Gastrocnemius medialis (tissue), 4 donors: Measurements from ENCODE around the gene DNAJB6. TPM values are rescaled to one million over a fixed set of nuclear protein-coding genes. Genes with fewer than 3 reads are reported as not detected.

ENCODE experiments used
- ATAC-seq, 2 donors: fragments of 150-250 bp; one replicate each; pipeline ENCODE4 v1.9.1; 2016
- DNase-seq, 2 donors: peaks; one replicate each; pipeline ENCODE4 v3.0.0-alpha.2; 2019
- H3K27ac ChIP-seq, 4 donors: fragments of 200-600 bp; sonication (generic); 1 replicate in 1 of 4; 2 replicates in 3 of 4; pipeline ENCODE4 v1.5.1; 2016 to 2018; ENCODE audit warnings: mild to moderate bottlenecking in 2 of 4, moderate library complexity in 1 of 4
- H3K27me3 ChIP-seq, 3 donors: fragments of 200-600 bp; sonication (generic) in 2 of 3; 1 replicate in 1 of 3; 2 replicates in 2 of 3; pipeline versions ENCODE4 v1.5.1 to v1.6.0; 2016 to 2019; ENCODE audit warnings: mild to moderate bottlenecking in 1 of 3, moderate library complexity in 1 of 3
- H3K36me3 ChIP-seq, 2 donors: fragments of 200-600 bp; sonication (generic) in 1 of 2; one replicate each; pipeline ENCODE4 v1.5.1; 2017 to 2018
- H3K4me1 ChIP-seq, 2 donors: fragments of 200-600 bp; sonication (generic) in 1 of 2; one replicate each; pipeline ENCODE4 v1.5.1; 2016 to 2017; ENCODE audit warnings: mild to moderate bottlenecking in 2 of 2
- H3K4me3 ChIP-seq, 4 donors: fragments of 200-600 bp; sonication (generic) in 3 of 4; 1 replicate in 1 of 4; 2 replicates in 3 of 4; pipeline ENCODE4 v1.5.1; 2016 to 2019; ENCODE audit warnings: mild to moderate bottlenecking in 2 of 4
- H3K9me3 ChIP-seq, 3 donors: fragments of 200-600 bp; sonication (generic) in 2 of 3; 1 replicate in 1 of 3; 2 replicates in 2 of 3; pipeline ENCODE4 v1.5.1; 2016 to 2019
- POLR2A ChIP-seq, 2 donors: fragments of 450-650 bp; IDR thresholded peaks; one replicate each; pipeline ENCODE4 v1.6.1; 2017; ENCODE audit warnings: antibody characterized with exemption in 2 of 2, mild to moderate bottlenecking in 2 of 2, moderate library complexity in 2 of 2
- in situ Hi-C, 4 donors: fragments of 200-750 bp; cut with MboI; loops; one replicate each; pipeline versions ENCODE4 v1.15.0 to v1.8.0; 2017; ENCODE audit warnings: low sequenced_read_pairs in 4 of 4
- intact Hi-C: fragments of 100-400 bp; cut with DNase I; formaldehyde crosslinking; loops from one replicate; pipeline ENCODE4 v1.15.1; 2023; ENCODE audit warnings: low total_unique reads
- total RNA-seq, 4 donors: library from RNA; depleted of rRNA; stranded (reverse); fragments of >200 nt; gene quantifications; one replicate each; pipeline versions ENCODE4 v1.1.0 to v1.2.3, GENCODE V29; 2016
- TF ChIP-seq, protein P1 (sequence below), 5 experiments: fragments of 450-650 bp in 3 of 5; fragments of 200-600 bp in 2 of 5; sonication (generic) in 2 of 5; IDR thresholded peaks in 4 of 5; conservative IDR thresholded peaks in 1 of 5; 1 replicate in 4 of 5; 2 replicates in 1 of 5; pipeline ENCODE4 v1.5.1; 2016 to 2019; ENCODE audit warnings: antibody characterized with exemption in 5 of 5, mild to moderate bottlenecking in 3 of 5, moderate library complexity in 3 of 5

Gene DNAJB6
- total RNA-seq, 4 donors from 2014 or later = 130 to 269 (median 188) TPM

DNA sequence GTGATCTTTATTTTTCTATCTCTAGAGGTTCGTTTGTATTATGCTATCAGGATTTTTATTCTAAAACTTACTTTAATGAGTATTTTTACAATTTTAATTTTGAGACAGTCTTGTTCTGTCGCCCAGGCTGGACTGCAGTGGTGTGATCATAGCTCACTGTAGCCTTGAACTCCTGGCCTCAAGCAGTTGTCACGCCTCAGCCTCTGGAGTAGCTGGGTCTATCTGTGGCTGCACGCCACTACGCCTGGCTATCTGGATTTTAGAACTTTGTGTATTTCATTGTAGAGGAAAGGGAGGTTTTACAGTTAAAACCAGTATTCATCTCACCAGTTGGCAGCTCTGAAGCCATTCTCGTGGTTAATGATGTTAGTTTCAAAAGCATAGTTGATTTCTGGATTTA, 25.9 kb downstream of the DNAJB6 start:
- in situ Hi-C loops (no loop called here), intact Hi-C loops (no loop called here)
- Histone ChIP-seq H3K27me3 (no peaks in the 10 kb centered on the region), H3K9me3 (no peaks in the 10 kb centered on the region), H3K4me1 (peaks cover 50 to 63% of the 10 kb centered on the region in 2 donors), H3K36me3 (peaks cover 0 to 63% of the 10 kb centered on the region in 2 donors), H3K27ac (peak overlapping the region; percentile 96 to 100 (median 96)), H3K4me3 (no peak overlapping the region)
- DNase-seq = no peak
- TF ChIP-seq, protein P1, sequence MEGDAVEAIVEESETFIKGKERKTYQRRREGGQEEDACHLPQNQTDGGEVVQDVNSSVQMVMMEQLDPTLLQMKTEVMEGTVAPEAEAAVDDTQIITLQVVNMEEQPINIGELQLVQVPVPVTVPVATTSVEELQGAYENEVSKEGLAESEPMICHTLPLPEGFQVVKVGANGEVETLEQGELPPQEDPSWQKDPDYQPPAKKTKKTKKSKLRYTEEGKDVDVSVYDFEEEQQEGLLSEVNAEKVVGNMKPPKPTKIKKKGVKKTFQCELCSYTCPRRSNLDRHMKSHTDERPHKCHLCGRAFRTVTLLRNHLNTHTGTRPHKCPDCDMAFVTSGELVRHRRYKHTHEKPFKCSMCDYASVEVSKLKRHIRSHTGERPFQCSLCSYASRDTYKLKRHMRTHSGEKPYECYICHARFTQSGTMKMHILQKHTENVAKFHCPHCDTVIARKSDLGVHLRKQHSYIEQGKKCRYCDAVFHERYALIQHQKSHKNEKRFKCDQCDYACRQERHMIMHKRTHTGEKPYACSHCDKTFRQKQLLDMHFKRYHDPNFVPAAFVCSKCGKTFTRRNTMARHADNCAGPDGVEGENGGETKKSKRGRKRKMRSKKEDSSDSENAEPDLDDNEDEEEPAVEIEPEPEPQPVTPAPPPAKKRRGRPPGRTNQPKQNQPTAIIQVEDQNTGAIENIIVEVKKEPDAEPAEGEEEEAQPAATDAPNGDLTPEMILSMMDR (IDR thresholded peaks at IDR 0.05 in 4 of 5, conservative IDR thresholded peaks at IDR 0.05 in 1 of 5) = no peak
- no peak for TF ChIP-seq POLR2A (IDR thresholded peaks at IDR 0.05)
- ATAC-seq = no peak

DNA sequence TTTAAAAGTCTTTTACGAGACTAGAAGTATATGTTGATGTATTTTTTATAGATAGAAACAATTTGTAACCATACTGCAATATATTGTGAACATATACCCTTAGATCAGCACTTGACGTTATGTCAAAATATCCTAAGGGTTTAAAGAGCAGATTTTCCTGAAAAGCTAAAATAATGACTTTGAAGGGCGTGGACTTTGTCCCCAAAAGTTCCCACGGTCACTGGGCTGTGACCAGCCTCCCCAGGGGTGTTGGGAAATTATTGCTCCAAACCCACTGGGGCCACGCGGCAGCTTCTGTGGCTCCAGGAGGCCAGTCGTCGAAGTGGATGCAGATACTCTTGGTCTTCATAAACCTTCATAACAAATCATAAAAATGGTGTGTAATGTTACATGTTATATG, 29.9 kb downstream of the DNAJB6 start:
- H3K4me3 ChIP-seq = no peak overlapping the region
- H3K36me3 ChIP-seq = peaks cover 0 to 91% of the 10 kb centered on the region in 2 donors
- ATAC-seq (no peak), DNase-seq (no peak)
- peaks cover 12 to 23% of the 10 kb centered on the region in 2 donors for H3K4me1 ChIP-seq
- in situ Hi-C loops = no loop called here
- intact Hi-C loops = no loop called here
- H3K27me3 ChIP-seq = no peaks in the 10 kb centered on the region
- H3K9me3 ChIP-seq = no peaks in the 10 kb centered on the region
- H3K27ac ChIP-seq = no peak overlapping the region
- TF ChIP-seq, protein P1 (IDR thresholded peaks at IDR 0.05 in 4 of 5, conservative IDR thresholded peaks at IDR 0.05 in 1 of 5) = no peak
- no peak for TF ChIP-seq POLR2A (IDR thresholded peaks at IDR 0.05)

- Histone ChIP-seq H3K4me3 (no peak overlapping the region), H3K9me3 (no peaks in the 10 kb centered on the region), H3K27me3 (no peaks in the 10 kb centered on the region), H3K4me1 (peaks cover 2 to 4% of the 10 kb centered on the region in 2 donors), H3K27ac (no peak overlapping the region), H3K36me3 (peaks cover 0 to 90% of the 10 kb centered on the region in 2 donors)
- ATAC-seq (no peak), DNase-seq (no peak)
- TF ChIP-seq POLR2A (IDR thresholded peaks at IDR 0.05) = no peak
- TF ChIP-seq, protein P1 (IDR thresholded peaks at IDR 0.05 in 4 of 5, conservative IDR thresholded peaks at IDR 0.05 in 1 of 5) = no peak
- in situ Hi-C loops (no loop called here), intact Hi-C loops (no loop called here)
These were observed 32.2 kb downstream of the DNAJB6 start for GRCh38 chr7:157368955-157369354.

- Histone ChIP-seq H3K9me3 (no peaks in the 10 kb centered on the region), H3K4me1 (peaks cover 12 to 15% of the 10 kb centered on the region in 2 donors), H3K27ac (no peak overlapping the region), H3K27me3 (no peaks in the 10 kb centered on the region), H3K36me3 (peaks cover 0 to 72% of the 10 kb centered on the region in 2 donors), H3K4me3 (no peak overlapping the region)
- no peak for ATAC-seq
- intact Hi-C loops (no loop called here), in situ Hi-C loops (no loop called here)
- TF ChIP-seq, protein P1 (IDR thresholded peaks at IDR 0.05 in 4 of 5, conservative IDR thresholded peaks at IDR 0.05 in 1 of 5) = no peak
- TF ChIP-seq POLR2A (IDR thresholded peaks at IDR 0.05) = no peak
- DNase-seq = no peak
These were observed 33.9 kb downstream of the DNAJB6 start for GRCh38 chr7:157370742-157371141.

DNA sequence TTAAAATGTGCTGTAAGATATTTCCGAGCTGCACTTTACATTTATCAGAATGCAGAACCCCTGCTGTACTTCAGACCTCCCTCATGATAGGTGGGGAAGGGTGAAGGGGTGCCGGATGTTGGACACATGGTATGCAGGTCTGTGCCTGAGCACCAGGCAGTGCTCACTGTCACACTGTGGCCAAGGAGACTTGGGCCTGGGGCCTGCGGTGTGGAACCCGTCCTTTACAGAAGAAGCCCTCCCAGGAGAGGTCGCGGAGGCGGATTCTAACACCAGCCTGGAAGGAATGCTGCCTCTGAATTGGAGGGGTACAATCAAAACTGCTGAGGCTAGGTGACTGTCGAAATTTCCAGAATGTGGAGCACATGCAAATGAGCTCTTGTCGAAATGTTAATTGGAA, 34.5 kb downstream of the DNAJB6 start:
- DNase-seq (no peak), ATAC-seq (no peak)
- Histone ChIP-seq H3K36me3 (peaks cover 0 to 71% of the 10 kb centered on the region in 2 donors), H3K4me3 (no peak overlapping the region), H3K4me1 (peaks cover 16 to 18% of the 10 kb centered on the region in 2 donors), H3K9me3 (no peaks in the 10 kb centered on the region), H3K27me3 (no peaks in the 10 kb centered on the region), H3K27ac (no peak overlapping the region)
- in situ Hi-C loops (no loop called here), intact Hi-C loops (no loop called here)
- TF ChIP-seq, protein P1 (IDR thresholded peaks at IDR 0.05 in 4 of 5, conservative IDR thresholded peaks at IDR 0.05 in 1 of 5) = no peak
- no peak for TF ChIP-seq POLR2A (IDR thresholded peaks at IDR 0.05)
